Stimulated activated CD8-positive, alpha-beta memory T cell treated with anti-CD3 and anti-CD28 coated beads, Interleukin-7, amount 100 ng/mL, for 24 hours (primary cell): Measurements from ENCODE around the gene CLCNKA.
"Not testable (repeated sequence)": the region's sequence is repeated elsewhere in the genome, so short reads cannot be mapped to it uniquely, and the experiment has no call there.

Experiments used
- DNase-seq: peaks from one replicate; pipeline ENCODE4 v3.0.0-alpha.2; 2020; ENCODE audit warnings: low read depth

Gene CLCNKA

GRCh38 chr1:16021681-16022080, at the start of gene CLCNKA:
Gene CLCNKA (plus strand): TSS chr1:16022036. CDS start chr1:16022620, 584 bp downstream.
- no peak for DNase-seq

- DNase-seq = no peak
Observed at GRCh38 chr1:15972409-15972808, 49.4 kb upstream of the CLCNKA start.

GRCh38 chr1:15973772-15974171, 48.1 kb upstream of the CLCNKA start:
- DNase-seq = no peak

- DNase-seq = no peak
Observed at GRCh38 chr1:15974855-15975254, 47.0 kb upstream of the CLCNKA start.

GRCh38 chr1:15975358-15975804, 46.5 kb upstream of the CLCNKA start:
- DNase-seq = peak; percentile 55

GRCh38 chr1:15975805-15976680, 45.8 kb upstream of the CLCNKA start, which contains the start of gene ZBTB17:
Gene ZBTB17 (minus strand): TSS chr1:15976101. CDS start chr1:15948495, 27,606 bp downstream.
- peak; percentile 91 for DNase-seq

- not testable (repeated sequence) for DNase-seq
Observed at GRCh38 chr1:15977947-15978346, 43.9 kb upstream of the CLCNKA start.

GRCh38 chr1:15981679-15982078, 40.2 kb upstream of the CLCNKA start:
- DNase-seq = no peak

GRCh38 chr1:15983275-15983674, 38.6 kb upstream of the CLCNKA start:
- no peak for DNase-seq

- DNase-seq = no peak
Observed at GRCh38 chr1:15985611-15986297, 36.1 kb upstream of the CLCNKA start.

- no peak for DNase-seq
Observed at GRCh38 chr1:15988856-15989736, 32.7 kb upstream of the CLCNKA start.

- DNase-seq = no peak
Observed at GRCh38 chr1:15989776-15990175, 32.1 kb upstream of the CLCNKA start.

- no peak for DNase-seq
Observed at GRCh38 chr1:15991427-15992186, 30.2 kb upstream of the CLCNKA start.

- no peak for DNase-seq
Observed at GRCh38 chr1:15992187-15992553, 29.7 kb upstream of the CLCNKA start.

GRCh38 chr1:15992582-15993500, 29.0 kb upstream of the CLCNKA start:
- no peak for DNase-seq

GRCh38 chr1:15993666-15994065, 28.2 kb upstream of the CLCNKA start:
- DNase-seq = no peak

- no peak for DNase-seq
Observed at GRCh38 chr1:15994081-15994480, 27.8 kb upstream of the CLCNKA start.

GRCh38 chr1:15994590-15995351, 27.1 kb upstream of the CLCNKA start:
- peak; percentile 29 for DNase-seq

GRCh38 chr1:15997076-15997585, 24.7 kb upstream of the CLCNKA start:
- DNase-seq = no peak
